NCI-H1436 treated with DMSO at 0.1 percent for 48 hours (cell line): ENCODE measurements around the gene GALNT9.
"Not testable (repeated sequence)": the region's sequence is repeated elsewhere in the genome, so short reads cannot be mapped to it uniquely, and the experiment has no call there.

Experiments
- DNase-seq: peaks from one replicate; lab custom pipeline; 2025; lab: John Stamatoyannopoulos, UW

The GALNT9 gene

DNA sequence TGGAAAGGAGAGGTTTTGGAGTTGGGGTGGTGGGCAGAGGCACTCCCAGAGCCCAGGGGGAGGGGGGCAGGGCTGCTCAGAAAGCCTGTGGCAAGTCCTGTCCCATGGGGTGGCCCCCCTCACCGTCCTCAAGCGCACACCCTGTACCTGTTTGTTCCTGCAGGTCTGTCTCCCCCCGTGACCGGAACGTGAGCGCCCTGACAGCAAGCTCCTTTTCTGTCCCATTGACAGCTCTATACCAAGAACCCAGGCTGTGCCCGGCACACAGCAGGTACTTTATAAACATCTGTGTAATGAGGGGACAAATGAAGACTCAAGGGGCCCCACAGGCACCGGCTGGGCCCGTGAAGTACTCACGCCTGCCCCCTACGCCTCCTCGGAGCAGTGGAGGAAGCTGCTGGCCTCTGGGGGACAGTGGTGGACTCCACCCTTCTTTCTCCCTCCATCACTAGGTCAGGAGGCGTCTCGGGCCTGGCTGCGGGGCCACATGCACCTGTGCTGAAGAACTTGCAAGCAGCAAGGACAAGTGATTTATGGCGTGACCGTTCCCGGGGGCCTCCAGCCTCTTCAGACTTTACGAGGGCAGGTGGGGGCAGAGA, 65.8 kb downstream of the GALNT9 start:
- no peak for DNase-seq

DNA sequence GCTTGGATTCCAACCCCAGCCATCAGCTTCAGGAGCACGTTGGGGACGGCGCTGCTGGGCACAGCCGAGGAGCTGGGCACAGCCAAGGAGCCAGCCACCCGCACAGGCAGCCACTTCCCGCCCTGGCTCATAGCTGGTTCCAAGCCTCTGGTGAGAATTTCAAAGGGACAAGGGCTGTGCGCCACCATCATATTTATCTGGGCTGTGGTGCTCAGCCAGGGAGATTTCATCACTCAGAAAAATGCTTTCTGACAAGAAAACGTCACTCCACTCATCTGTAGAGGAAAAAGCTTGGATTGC, 66.4 kb downstream of the GALNT9 start:
- DNase-seq: no peak

DNA sequence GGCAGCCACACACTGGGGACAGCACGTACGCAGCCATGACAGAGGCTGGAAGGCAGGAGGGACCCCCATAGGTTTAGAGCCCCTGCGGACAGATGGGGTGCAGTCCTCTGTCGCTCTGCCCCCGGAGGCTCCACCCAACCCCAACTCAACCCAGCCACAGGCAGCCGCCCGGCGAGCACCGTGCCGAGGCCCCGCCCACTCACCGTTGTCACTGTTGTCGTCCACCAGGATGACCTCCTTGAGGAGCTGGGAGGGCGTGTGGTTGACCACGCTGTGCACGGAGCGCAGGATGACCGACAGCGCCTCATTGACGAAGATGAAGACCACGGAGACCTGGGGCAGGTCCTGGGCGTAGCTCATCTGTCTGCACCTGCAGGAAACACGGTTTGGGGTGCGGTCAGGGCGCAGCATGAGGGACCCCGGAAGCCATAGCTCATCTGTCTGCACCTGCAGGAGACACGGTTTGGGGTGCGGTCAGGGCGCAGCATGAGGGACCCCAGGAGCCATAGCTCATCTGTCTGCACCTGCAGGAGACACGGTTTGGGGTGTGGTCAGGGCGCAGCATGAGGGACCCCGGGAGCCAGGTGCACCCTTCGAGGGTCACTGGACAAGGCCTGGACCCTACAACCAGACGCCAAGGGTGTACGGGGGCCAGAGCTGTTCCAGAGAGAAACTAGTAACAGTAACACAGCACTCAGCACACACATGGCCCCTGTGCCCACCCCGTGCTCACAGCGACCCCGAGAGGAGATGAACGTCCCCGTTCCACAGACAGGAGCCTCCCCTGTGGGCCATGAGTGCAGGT, 66.9 kb downstream of the GALNT9 start:
- no peak for DNase-seq

DNA sequence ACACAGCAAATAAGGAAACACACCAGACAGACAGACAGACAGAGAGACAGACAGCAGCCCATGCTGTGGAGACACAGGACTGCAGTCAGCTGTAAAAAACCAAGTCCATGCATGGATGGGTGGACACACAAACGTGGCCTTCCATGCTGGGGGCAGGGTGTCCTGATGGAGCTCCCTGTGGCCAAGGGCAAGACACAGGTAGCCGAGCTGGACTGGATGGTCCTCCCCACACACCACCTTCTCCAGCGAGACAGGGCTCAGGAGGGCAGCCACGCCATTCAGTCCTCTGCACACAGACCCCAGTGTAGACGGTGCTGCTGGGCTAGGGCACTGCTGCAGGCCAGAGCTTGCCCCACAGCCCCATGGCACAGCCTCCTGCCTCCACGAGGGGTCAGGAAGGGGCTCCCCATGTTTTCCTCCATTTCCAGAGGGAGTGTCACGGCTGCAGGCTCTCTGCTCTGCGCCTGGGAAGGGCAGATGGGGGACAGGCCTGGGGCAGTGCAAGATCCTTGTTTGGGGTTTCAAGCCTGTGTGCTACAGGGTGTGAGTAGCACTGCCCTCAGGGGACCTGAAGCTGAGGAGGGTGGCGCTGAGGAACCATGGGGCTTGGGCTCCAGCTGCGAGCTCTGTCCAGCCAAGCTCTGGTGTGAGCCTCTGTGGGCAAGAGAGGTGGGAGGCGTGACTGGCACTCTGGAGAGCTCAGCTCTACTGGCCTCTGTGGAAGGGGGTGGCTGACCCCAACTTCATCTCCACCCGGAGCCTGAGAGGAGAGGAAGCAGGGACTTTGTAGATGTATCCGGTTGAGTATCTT, 67.9 kb downstream of the GALNT9 start:
- DNase-seq: no peak

DNA sequence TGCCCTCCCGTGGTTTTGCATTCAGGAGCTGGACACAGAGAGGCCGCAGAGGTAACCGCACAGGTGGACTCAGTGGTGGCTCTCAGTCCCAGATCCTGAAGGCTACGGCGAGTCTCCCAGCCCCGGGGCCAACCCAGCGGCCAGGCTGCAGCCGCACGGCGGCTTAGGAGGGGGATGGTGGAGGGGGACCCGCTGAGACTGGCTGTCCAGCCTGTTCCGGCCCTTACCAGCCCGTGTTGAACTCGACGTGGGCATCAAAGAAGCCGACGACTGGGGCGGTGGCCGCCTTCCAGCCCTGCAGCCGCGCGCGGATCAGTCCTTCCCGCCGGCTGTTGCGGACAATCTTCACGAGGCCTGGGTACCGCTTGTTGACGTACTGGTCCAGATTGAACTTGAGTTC, 68.7 kb downstream of the GALNT9 start:
- DNase-seq: no peak

DNA sequence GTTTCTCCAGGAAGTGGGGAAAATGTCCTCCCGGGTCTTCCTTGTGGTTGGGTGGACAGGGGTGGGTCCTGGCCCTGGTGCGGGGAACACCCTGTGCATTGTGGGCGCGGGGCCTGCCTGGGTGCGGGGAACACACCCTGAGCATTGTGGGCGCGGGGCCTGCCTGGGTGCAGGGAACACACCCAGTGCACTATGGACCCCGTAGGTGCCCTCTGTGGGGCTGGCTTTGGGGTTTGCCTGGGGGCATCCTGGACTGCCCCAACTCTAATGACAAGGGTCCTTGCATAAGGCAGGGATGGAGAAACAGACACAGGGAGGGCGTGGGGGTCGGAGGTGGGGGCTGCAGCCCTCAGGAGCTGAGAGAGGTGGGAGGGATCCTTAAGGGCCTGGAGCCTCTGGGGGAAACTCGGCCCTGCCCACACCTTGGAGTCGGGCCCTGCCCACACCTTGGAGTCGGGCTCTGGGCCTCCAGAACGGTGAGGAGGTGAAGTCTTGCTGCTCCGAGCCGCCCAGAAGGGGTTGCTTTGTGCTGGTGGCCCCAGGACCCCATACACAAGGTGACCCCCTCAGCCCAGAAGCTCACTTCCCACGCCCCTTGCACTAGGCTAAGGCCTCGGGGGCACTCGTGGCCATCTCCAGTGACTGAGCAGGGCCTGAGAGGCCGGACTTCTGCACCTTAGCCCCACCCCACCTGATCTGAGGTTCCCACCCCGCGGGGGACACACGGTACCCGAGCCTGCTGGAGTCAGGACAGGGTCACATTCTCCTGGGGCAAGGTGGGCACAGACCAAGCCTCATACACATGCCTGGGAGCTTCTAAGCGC, 69.3 kb downstream of the GALNT9 start:
- DNase-seq: no peak

DNA sequence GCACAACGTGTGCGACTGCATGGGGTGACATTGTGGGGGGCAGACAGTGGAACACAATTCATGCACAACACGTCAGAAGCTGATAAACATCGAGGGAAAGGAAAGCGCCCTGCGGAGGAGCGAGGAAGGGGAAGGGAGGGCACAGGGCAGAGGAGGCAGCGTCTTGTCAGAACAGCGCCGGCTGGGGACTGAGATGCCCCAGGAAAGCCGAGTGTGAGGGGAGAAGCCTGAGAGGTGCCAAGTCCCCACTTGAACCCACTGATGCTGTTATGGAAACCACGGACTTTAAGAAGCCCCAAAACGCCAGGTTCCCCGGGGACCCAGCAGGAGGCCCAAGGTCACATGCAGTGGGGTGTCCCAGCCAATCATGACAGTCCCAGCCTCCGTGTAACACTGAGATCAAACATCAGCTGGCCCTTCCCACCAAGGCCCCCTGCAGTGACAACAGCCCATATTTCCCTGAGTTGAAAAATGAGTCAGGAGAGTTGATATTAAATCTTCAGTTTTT, 70.0 kb downstream of the GALNT9 start:
- DNase-seq: no peak

DNA sequence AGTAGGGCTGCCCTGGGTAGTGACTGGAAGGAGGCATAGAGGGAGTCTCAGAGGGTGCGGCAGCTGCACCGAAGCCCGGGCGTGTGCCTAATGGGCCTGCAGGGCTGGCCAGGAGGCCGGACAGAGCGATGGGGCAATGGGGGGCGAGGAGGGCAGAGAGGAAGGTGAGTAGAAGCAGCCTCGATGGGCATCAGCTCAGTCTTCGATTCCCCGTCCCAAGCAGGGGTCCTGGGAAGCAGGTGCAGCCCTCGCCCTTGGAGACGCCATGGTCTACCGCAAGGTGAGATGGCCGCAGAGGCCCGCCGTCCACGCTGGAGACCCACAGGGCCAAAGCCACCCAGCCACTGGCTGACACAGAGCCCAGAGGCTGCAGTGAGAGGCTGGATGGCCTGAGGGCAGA, 70.8 kb downstream of the GALNT9 start:
- DNase-seq: no peak

DNA sequence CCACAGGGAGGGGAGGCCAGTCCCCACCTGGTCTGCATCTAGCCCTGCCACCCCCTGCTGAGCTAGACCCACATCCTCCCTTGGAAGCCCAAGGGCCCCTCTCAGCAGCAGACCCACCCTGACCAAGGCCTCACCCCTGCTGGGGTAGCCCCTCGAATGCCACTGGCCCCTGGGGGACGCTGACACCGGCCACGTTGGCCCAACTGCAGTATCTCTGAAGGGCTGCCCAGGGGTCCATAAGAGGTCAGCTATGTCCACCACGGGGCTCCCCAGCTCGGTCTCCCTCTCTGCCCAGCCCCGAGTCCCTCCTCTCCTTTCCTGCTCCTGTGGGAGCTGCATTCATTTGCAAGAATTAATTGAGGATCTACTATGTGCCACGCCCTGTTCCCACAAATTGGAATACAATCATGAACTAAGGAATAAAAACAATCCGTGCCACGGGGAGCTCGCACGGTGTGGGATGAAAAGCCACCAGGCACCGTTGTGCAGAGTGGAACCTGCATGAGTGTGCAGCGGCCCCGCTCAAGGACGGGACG, 71.4 kb downstream of the GALNT9 start:
- no peak for DNase-seq

DNA sequence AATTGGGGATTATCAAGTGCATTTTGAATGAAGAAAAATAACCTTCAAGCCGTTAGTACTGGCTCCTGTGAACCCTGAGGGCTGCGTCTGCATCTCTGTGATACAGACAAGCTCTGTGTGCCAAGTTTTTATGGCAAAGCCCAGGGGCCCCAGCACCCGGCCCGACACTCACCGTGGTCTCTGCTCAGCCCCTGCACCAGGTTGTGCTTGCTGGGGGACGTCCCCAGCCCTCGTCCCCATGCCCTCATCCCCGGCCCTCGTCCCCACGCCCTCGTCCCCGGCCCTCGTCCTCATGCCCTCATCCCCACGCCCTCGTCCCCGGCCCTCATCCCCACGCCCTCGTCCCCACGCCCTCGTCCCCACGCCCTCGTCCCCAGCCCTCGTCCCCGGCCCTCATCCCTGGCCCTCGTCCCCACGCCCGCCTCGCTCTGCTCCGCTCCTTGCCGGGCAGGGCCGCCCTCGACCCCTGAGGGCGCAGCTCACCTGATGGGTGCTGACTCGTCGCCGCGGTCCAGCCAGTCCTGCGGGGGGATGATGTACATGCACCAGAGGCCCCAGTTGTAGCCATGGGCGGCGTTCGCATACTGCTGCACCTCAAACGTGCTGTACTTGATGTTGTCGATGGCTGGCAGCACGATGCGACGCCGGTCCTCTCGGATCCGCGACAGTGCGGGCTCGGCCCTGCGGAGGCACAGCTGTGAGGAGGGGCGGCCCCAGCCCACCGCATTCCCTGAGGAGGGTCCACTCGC, 72.0 kb downstream of the GALNT9 start:
- no peak for DNase-seq

DNA sequence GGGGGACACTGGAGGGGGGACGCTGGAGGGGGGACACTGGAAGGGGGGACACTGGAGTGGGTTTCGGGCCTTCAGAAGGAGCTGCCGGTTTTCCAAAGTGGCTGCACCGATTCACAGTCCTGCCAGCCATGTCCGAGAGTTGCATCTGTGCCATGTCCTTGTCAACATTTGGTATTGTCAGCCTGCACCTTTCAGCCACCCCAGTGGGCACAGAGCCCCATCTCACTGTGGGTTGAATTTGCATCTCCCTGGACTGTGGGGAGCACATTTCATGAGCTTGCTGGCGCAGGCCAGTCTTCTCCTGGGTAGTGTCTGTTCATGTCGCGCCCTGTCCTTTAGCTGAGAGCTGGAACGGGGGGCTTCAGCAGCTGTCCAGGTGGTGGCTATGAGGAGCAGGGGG, 72.7 kb downstream of the GALNT9 start:
- DNase-seq: no peak

DNA sequence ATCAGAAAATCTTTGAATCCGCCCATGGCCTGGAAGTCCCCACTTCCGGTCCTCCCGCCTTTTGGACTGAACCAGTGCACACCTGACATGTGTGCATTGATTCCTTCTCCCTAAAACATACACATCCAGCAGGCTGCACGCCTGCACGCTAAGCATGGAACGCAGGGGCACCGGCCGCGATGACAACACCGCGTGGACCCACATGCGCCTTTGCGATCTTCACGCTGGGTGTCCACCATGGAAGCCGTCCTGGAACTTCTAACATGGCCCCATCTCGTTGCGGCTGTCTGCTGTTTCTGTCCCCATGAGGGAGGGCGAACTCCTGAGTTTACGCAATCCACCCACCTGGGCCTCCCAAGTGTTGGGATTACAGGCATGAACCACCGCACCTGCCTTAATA, 73.7 kb downstream of the GALNT9 start:
- no peak for DNase-seq

DNA sequence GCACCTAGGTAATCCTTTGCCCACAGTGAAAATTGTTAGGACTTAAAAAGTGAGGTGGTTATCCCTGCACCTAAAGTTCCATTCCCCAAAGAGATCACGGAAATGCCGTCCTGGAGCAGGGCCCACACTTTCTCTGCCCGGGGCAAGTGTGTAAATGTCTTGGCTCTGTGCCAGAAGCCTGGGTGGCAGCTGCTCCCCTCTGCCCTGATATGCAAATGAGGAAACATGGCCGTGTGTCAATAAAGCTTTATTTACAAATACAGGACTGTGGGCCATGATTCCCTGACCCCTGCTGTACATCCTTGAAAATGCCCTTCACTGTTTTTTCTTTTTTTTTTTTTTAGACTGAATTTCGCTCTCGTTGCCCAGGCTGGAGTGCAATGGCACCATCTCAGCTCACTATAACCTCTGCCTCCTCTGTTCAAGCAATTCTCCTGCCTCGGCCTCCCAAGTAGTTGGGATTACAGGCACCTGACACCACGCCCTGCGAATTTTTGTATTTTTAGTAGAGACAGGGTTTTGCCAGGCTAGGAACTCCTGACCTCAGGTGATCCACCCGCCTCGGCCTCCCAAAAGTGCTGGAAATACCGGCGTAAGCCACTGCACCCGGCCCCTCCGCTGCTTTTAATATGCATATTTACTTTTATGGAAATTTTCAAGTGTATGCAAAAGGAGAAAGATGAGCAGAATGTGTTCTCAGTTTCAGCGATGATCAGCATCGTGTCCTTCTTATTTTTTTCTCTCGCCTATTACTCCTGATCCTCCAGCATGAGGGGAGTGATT, 75.5 kb downstream of the GALNT9 start:
- no peak for DNase-seq

DNA sequence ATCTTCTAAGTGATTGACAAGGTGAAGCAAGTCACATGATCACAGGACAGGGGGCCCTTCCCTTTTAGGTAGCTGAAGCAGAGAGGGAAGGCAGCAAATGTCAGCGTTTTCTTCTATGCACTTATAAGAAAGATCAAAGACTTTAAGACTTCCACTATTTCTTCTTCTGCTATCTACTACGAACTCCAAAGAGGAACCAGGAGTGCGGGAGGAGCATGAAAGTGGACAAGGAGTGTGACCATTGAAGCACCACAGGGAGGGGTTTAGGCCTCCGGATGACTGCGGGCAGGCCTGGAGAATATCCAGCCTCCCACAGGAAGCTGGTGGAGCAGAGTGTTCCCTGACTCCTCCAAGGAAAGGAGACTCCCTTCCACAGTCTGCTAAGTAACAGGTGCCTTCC, 76.4 kb downstream of the GALNT9 start:
- not testable (repeated sequence) for DNase-seq

DNA sequence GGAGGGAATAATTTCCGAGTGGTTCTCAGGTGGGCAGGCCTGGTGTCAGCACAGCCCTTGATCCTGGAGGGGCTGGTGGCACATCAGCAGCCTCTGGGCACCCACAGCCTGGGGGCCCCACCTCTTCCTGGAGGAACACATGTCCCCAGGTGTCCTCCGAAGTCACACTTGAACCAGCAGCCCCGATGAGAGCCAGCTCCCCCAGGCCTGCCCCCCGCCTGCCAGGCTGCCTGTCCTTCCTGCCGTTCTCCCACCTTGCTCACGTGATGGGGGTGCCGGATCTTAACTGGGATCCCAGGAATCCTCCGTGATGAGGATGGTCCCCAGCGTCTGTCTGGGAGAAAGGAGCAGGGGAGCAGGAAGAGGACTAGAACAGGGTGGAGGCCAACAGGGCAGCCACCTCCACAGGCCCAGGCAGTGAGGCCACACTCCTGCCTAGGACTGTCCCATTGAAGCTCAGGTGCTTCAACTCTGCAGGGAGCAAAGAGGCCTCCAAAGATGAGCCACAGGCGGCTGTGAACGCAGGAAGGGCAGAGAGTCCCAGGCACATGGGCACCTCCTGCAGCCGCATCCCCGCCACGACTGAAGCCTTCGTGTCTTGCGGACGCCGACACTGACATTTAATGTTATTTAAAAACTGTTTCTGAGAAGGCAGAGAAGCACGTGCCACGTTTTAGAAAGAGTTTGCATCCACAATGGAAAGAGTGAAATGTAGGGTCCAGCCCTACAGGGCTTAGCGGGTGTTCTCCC, 77.5 kb downstream of the GALNT9 start:
- DNase-seq: no peak

DNA sequence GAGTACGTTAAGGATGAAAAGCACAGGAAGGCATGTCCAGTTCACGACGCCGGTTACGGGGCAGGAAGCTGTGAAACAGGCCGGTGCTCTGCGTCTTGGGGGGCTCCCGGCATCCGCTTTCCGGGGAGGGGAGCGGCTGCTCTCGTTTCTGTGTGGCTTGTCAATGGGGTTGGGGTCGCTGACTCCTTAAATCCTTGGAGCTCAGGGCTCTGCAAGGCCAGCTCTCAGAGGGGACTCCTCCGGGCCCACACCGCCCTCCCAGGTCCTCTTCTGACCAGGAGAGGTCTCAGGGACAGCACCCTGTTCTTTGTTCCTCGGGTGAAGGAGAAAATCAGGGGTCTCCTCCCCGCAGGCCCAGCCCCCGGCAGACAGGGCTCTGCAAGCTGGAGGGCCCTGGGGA, 78.1 kb downstream of the GALNT9 start:
- no peak for DNase-seq

DNA sequence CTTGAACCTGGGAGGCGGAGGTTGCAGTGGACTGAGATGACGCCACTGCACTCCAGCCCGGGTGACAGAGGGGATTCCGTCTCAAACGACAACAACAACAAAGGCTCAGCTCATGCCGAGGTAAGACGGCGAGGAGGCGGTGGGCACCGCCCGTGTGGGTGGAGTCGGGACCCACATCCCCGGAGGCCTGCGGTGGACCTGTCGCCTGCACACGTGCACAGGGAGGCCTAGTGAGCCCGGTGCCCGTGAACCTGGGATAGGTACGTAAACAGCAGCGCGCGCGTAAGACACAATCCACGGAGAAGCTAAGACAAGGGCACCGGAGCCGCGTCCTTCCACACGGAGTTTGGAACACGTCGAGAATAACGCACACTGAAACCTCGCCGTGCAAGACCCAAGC, 78.7 kb downstream of the GALNT9 start:
- DNase-seq: no peak

DNA sequence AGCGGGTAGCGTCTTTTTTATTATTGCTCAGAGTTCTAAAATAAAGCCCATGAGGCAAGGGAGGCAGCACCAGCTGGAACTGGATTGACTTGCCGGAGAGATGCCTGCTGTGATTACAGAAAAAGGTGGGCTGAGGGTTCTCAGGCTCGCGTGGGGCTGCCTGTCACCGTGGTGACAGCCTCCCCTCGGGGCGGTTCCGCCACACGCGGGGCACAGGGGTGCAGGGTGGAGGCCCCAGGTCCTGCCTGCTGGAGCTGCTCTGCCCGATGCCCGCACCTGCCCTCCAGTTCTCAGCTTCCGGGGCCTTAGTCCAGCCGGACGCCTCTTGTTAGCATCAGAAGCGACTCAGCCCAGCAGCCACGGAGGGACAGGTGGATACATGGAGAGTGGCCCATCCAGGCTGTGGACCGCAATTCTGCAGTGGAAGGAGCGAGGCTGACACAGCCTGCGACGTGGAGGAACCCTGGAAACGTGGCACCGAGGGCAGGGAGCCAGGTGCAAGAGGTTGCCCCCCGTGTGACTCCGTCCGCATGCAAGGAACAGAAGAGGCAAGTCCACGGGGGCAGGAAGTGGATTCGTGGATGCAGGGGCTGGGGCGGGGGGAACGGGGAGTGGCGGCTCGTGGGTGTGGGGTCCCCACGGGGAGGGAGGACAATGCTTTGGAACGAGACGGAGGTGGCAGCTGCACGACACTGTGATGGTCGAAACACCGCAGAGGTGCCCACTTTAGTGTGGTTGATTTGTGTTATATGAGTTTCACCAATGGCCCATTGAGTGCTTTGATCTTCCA, 79.5 kb downstream of the GALNT9 start:
- DNase-seq: no peak
